AG04450 (cell line): ENCODE measurements around the gene SLC29A4. TPM values are rescaled to one million over a fixed set of nuclear protein-coding genes. Genes with fewer than 3 reads are reported as not detected.
A peak's percentile ranks its signal among the peaks of the same experiment; 100 is the strongest.

Experiments
- CTCF ChIA-PET: fragments of 300-600, 350-600 bp; formaldehyde crosslinking; extraction: SDS; loops from one replicate; lab custom pipeline; 2022; ENCODE audit warnings: antibody characterized with exemption, inconsistent platforms; lab: Charles Lee
- POLR2A ChIA-PET: fragments of 350-600 bp; formaldehyde crosslinking; extraction: SDS; loops from one replicate; lab custom pipeline; 2021; ENCODE audit warnings: antibody characterized with exemption, inconsistent platforms; lab: Yijun Ruan, JAX
- DNase-seq: peaks from one replicate; pipeline ENCODE4 v3.0.0-alpha.2; 2011; ENCODE audit warnings: low read depth, low spot score
- H3K27ac ChIP-seq: one replicate; pipeline ENCODE4 v1.5.1; 2012; ENCODE audit warnings: low read depth, low read length, control low read depth
- H3K27me3 ChIP-seq: one replicate; pipeline ENCODE4 v1.6.0; 2012; ENCODE audit warnings: low read length; ENCODE audit not compliant: control insufficient read depth, insufficient read depth
- H3K4me3 ChIP-seq: 2 replicates; pipeline ENCODE4 v1.5.1; 2011; ENCODE audit warnings: mild to moderate bottlenecking, low read depth, low read length, control low read depth
- H3K9me3 ChIP-seq: 2 replicates; pipeline ENCODE4 v1.5.1; 2012; ENCODE audit warnings: low read length; ENCODE audit not compliant: control insufficient read depth, insufficient read depth
- polyA minus RNA-seq: library from RNA; depleted of rRNA, polyadenylated mRNA; stranded (reverse); fragments of >200 nt; gene quantifications from 2 replicates; pipeline ENCODE4 v1.2.3, GENCODE V29; 2011; rRNA and poly(A)+ RNA removed
- polyA plus RNA-seq: library from polyadenylated mRNA; depleted of rRNA; stranded (reverse); fragments of >200 nt; gene quantifications from 2 replicates; pipeline ENCODE4 v1.2.3, GENCODE V29; 2011; rRNA removed
- TF ChIP-seq, protein P1 (sequence below): IDR thresholded peaks from 2 replicates; pipeline ENCODE4 v1.5.1; 2011; ENCODE audit warnings: low read depth, low read length, control low read depth, inconsistent platforms

SLC29A4 gene
- 4.5 and 5.8 TPM in 2 replicates for polyA plus RNA-seq
- polyA minus RNA-seq, result 8.4 and 14.8 TPM in 2 replicates

DNA sequence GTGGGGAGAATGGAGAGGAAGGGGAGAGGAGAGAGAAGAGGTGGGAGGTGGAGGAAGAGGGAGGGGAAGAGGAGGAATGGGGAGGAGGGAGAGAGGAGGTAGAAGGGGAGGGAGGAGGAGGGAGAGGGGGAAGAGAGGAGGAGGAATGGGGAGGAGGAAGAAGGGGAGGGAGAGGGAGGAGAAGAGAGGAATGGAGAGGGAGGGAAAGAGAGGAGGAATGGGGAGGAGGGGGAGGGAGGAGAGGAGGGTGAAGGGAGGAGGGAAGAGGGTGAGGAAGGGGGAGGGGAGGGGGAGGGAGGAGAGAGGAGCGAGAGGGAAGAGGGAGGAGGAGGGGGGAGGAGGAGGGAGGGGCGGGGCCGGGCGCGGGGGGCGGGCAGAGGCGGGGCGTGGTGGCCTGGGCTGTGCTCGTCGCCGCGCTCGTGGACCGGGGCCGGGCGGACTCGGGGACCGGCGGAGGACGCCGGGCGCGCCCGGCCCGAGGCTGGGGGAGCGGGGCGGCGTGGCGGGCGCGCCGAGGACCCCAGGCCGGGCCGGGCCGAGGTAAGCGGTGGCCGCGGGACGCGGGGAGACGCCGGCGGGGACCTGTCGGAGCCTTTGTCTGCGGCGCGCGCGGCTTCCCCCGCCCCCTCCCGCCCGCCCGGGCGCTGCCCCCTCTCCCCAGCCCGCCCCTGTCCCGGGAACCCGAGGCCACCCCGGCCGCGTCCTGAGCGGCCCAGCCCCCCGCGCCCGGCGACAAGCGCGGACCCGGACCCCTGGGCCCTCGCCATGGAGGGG lies at the start of gene SLC29A4:
TSS of gene SLC29A4 (plus strand) at position 401 of the 774 bp plus-strand sequence. CDS start 4,874 bp downstream, outside the sequence.
- POLR2A ChIA-PET, result no interaction called here
- Histone ChIP-seq H3K4me3 (peak within 1 kb of the TSS; percentile 50), H3K27me3 (no peaks in the 10 kb centered on the region), H3K9me3 (no peaks in the 10 kb centered on the region), H3K27ac (no peak within 1 kb of the TSS)
- CTCF ChIA-PET, result no interaction called here
- no peak for DNase-seq
- TF ChIP-seq, protein P1, sequence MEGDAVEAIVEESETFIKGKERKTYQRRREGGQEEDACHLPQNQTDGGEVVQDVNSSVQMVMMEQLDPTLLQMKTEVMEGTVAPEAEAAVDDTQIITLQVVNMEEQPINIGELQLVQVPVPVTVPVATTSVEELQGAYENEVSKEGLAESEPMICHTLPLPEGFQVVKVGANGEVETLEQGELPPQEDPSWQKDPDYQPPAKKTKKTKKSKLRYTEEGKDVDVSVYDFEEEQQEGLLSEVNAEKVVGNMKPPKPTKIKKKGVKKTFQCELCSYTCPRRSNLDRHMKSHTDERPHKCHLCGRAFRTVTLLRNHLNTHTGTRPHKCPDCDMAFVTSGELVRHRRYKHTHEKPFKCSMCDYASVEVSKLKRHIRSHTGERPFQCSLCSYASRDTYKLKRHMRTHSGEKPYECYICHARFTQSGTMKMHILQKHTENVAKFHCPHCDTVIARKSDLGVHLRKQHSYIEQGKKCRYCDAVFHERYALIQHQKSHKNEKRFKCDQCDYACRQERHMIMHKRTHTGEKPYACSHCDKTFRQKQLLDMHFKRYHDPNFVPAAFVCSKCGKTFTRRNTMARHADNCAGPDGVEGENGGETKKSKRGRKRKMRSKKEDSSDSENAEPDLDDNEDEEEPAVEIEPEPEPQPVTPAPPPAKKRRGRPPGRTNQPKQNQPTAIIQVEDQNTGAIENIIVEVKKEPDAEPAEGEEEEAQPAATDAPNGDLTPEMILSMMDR, result no peak

DNA sequence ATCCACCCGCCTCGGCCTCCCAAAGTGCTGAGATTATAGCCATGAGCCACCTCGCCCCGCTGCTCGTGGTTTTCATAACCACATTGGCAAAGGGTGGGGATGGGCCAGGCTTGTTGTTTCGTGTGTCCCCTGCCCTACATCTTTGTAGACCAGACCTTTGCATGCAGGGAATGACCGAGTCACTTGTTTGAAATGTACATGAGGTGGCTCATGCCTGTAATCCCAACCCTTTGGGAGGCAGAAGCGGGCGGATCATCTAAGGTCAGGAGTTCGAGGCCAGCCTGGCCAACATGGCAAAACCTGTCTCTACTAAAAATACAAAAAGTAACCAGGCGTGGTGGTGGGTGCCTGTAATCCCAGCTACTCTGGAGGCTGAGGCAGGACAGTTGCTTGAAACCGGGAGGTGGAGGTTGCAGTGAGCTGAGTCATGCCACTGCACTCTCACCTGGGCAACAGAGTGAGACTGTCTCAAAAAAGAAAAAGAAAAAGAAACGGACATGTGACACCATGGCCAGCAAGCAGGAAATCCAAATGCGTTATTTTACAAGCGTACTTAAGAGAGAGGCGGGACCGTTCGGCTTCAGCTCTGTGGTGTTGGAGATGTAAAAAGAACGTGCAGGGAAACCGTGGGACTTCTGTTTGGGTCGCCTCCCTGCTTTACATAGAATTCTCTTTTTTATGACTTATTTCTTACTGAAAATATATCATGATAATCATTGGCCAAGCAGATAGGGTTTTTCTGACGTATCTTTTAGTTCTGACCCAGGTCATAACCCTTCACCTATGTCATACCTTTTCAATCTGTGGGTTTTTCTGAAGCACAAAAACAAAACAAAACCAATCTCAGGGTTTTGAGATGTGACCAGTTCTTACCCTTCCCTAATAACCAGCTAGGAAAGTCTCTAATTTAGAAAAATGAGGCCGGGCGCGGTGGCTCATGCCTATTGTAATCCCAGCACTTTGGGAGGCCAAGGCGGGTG lies 47.6 kb upstream of the SLC29A4 start:
- Histone ChIP-seq H3K9me3 (no peaks in the 10 kb centered on the region; the same call in 1 of the 2 replicates), H3K27me3 (no peaks in the 10 kb centered on the region), H3K27ac (no peak overlapping the region), H3K4me3 (no peak overlapping the region)
- TF ChIP-seq, protein P1, result no peak
- CTCF ChIA-PET, result no interaction called here
- no peak for DNase-seq
- POLR2A ChIA-PET, result no interaction called here

DNA sequence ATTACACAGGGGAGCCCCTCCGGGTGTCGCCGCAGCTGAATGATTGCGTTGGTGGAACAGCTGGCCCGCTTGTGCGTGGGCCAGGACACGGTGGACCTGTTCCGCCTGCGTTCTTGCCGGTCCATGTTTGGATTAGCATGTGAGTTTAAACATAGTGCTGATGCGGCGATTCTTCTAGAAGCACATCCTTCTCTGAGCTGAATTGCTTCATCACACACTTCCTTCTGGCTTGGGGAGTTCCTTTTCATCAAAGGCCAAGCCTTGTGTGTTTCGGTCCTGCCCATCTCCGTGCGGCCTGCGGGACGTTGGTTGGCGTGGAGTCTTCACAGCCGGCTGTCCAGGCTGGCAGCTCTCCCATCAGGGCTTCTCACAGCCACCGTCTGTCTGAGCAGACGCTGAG lies 45.5 kb upstream of the SLC29A4 start:
- H3K9me3 ChIP-seq, result no peaks in the 10 kb centered on the region; the same call in 1 of the 2 replicates
- TF ChIP-seq, protein P1, result no peak
- no peak for DNase-seq
- ChIA-PET POLR2A (interaction anchor here (0.7 kb wide), 1 partner anchor 101 kb away, joined by 3 read pairs; no protein-coding TSS in a partner anchor), CTCF (interaction anchor here (0.5 to 0.7 kb wide), 2 partner anchors 16 to 62 kb away, joined by 3 to 4 read pairs; no protein-coding TSS in a partner anchor)
- no peaks in the 10 kb centered on the region for H3K27me3 ChIP-seq
- H3K27ac ChIP-seq, result no peak overlapping the region
- H3K4me3 ChIP-seq, result peak overlapping the region; percentile 38

- Histone ChIP-seq H3K27ac (no peak overlapping the region), H3K4me3 (no peak overlapping the region), H3K9me3 (no peaks in the 10 kb centered on the region; the same call in 1 of the 2 replicates), H3K27me3 (peaks cover 5% of the 10 kb centered on the region)
- TF ChIP-seq, protein P1, result no peak
- CTCF ChIA-PET, result no interaction called here
- no peak for DNase-seq
- POLR2A ChIA-PET, result interaction anchor here (0.6 kb wide), 1 partner anchor 266 kb away, joined by 5 read pairs; no protein-coding TSS in a partner anchor
Observed at GRCh38 chr7:5238500-5238899, 44.2 kb upstream of the SLC29A4 start.
